Mucosa of descending colon (tissue), 3 donors: Measurements from ENCODE around the gene PLA2G4D. TPM values are rescaled to one million over a fixed set of nuclear protein-coding genes. Genes with fewer than 3 reads are reported as not detected.

ENCODE experiments used
- ATAC-seq: fragments of 200-7000 bp; cut with Tn5 transposase; one replicate; pipeline ENCODE4 v1.9.1; 2020; ENCODE audit warnings: mild to moderate bottlenecking, moderate library complexity
- DNase-seq, 3 donors: peaks; one replicate each; pipeline ENCODE4 v3.0.0-alpha.2; 2020
- H3K36me3 ChIP-seq: fragments of 200-600 bp; one replicate; pipeline ENCODE4 v1.8.0; 2021; ENCODE audit warnings: low read depth, mild to moderate bottlenecking
- H3K4me1 ChIP-seq: fragments of 200-600 bp; one replicate; pipeline ENCODE4 v1.8.0; 2021; ENCODE audit warnings: low read depth, mild to moderate bottlenecking
- H3K4me3 ChIP-seq: fragments of 200-600 bp; one replicate; pipeline ENCODE4 v1.8.0; 2021; ENCODE audit warnings: mild to moderate bottlenecking
- H3K9me3 ChIP-seq: fragments of 200-600 bp; one replicate; pipeline ENCODE4 v1.8.0; 2021; ENCODE audit warnings: mild to moderate bottlenecking
- CTCF ChIP-seq: fragments of 200-600 bp; IDR thresholded peaks from one replicate; pipeline ENCODE4 v1.8.0; 2022; ENCODE audit warnings: antibody characterized with exemption, mild to moderate bottlenecking
- intact Hi-C, 2 donors: fragments of 100-400 bp; cut with DNase I in 1 of 2; cut with micrococcal nuclease in 1 of 2; formaldehyde crosslinking; loops; one replicate each; pipeline versions ENCODE4 v1.11.0 to v1.11.1; 2022; cut with DNase I, micrococcal nuclease
- total RNA-seq, 3 donors: library from RNA; stranded (reverse); fragmentation: NEBNext Ultra II Directional in 2 of 3; extraction: Animal tissue kit (Norgen Biotek cat#: 25700) in 2 of 3; gene quantifications; one replicate each; pipeline versions ENCODE4 v1.2.1 to v1.2.4, GENCODE V29; 2021 to 2023
- donor health status: DM: no; HTN: no; CAD: no; lungs with moderate emphysema.
- donor health status: DM: no; HTN: no; CAD: no.
- donor health status: DM: no; HTN: yes; CAD: no.

The PLA2G4D gene
- total RNA-seq, 3 donors from 2014 or later = 0.35 to 0.51 (median 0.49) TPM

- ATAC-seq (no peak), DNase-seq (no peak)
- H3K9me3 ChIP-seq = no peaks in the 10 kb centered on the region
These were observed 9.9 kb upstream of the PLA2G4D start for GRCh38 chr15:42104095-42104891.

GRCh38 chr15:42102646-42103235 lies 8.4 kb upstream of the PLA2G4D start:
- H3K4me3 ChIP-seq = no peak overlapping the region
- TF ChIP-seq CTCF = no peak
- H3K36me3 ChIP-seq = no peaks in the 10 kb centered on the region
- intact Hi-C loops = no loop called here
- peaks cover 9% of the 10 kb centered on the region for H3K4me1 ChIP-seq
- no peaks in the 10 kb centered on the region for H3K9me3 ChIP-seq
- no peak for ATAC-seq
- no peak for DNase-seq

More at GRCh38 chr15:42104095-42104891, 9.9 kb upstream of the PLA2G4D start:
- TF ChIP-seq CTCF = no peak
- H3K36me3 ChIP-seq = no peaks in the 10 kb centered on the region
- H3K4me3 ChIP-seq = no peak overlapping the region
- intact Hi-C loops = no loop called here
- peaks cover 14% of the 10 kb centered on the region for H3K4me1 ChIP-seq

GRCh38 chr15:42101861-42102260 lies 7.5 kb upstream of the PLA2G4D start:
- no peak for DNase-seq
- no peak for ATAC-seq
- Histone ChIP-seq H3K4me3 (no peak overlapping the region), H3K36me3 (no peaks in the 10 kb centered on the region), H3K9me3 (no peaks in the 10 kb centered on the region), H3K4me1 (peaks cover 8% of the 10 kb centered on the region)
- intact Hi-C loops = no loop called here
- no peak for TF ChIP-seq CTCF

GRCh38 chr15:42100021-42100800 lies 5.8 kb upstream of the PLA2G4D start:
- ATAC-seq = peak; percentile 89

More at GRCh38 chr15:42100021-42100800, 5.8 kb upstream of the PLA2G4D start:
- intact Hi-C loops = no loop called here
- Histone ChIP-seq H3K9me3 (no peaks in the 10 kb centered on the region), H3K36me3 (no peaks in the 10 kb centered on the region), H3K4me3 (no peak overlapping the region), H3K4me1 (peaks cover 8% of the 10 kb centered on the region)
- TF ChIP-seq CTCF = no peak
- no peak for DNase-seq
